Measurements from ENCODE around the gene NMRAL1.

NMRAL1 gene

DNA sequence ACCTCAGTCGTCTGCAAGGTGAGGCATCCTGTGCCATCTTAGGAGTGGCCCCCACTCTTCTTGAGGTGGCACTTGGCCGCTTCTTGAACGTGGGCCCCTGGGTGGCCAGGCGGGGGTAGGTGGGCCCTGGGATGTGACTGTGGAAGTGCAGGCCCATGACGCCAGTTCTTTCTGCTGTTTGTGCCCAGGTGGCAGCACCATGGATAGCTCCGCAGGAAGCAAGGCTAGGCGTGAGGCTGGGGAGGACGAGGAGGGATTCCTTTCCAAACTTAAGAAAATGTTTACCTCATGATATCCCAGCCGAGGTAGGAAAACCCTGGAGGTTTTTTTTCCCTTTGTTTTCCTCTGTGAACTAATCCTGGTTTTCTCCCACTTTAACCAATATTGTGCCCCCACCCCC, 19.8 kb downstream of the NMRAL1 start:
- Histone ChIP-seq H3K27ac (no peak overlapping the region), H3K4me3 (ENCODE audit: low read depth, low read length) (no peak overlapping the region), H3K36me3 (peaks cover 74% of the 10 kb centered on the region), H3K27me3 (ENCODE audit: insufficient read depth, low read depth, severe bottlenecking) (no peaks in the 10 kb centered on the region), H3K9me3 (ENCODE audit: severe bottlenecking) (no peaks in the 10 kb centered on the region)
- DNase-seq, result no peak
- TF ChIP-seq, protein P1, sequence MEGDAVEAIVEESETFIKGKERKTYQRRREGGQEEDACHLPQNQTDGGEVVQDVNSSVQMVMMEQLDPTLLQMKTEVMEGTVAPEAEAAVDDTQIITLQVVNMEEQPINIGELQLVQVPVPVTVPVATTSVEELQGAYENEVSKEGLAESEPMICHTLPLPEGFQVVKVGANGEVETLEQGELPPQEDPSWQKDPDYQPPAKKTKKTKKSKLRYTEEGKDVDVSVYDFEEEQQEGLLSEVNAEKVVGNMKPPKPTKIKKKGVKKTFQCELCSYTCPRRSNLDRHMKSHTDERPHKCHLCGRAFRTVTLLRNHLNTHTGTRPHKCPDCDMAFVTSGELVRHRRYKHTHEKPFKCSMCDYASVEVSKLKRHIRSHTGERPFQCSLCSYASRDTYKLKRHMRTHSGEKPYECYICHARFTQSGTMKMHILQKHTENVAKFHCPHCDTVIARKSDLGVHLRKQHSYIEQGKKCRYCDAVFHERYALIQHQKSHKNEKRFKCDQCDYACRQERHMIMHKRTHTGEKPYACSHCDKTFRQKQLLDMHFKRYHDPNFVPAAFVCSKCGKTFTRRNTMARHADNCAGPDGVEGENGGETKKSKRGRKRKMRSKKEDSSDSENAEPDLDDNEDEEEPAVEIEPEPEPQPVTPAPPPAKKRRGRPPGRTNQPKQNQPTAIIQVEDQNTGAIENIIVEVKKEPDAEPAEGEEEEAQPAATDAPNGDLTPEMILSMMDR (IDR thresholded peaks at IDR 0.05; ENCODE audit: low read depth, low read length), result no peak

DNA sequence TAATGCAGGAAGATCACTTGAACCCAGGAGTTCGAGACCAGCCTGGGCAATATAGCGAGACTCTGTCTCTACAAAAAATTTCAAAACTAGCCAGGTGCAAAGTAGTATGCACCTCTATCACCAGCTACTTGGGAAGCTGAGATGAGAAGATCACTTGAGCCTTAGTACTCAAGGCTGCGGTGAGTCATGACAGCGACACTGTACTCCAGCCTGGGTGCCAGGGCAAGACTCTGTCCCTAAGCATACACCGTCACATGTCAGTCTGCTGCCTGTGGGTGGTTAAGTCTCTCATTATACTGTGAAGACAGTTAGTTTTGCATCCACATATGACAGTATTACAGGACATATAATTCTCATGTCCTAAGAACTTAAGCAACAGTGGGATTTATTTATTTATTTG, 21.8 kb downstream of the NMRAL1 start:
- H3K27me3 ChIP-seq (ENCODE audit: insufficient read depth, low read depth, severe bottlenecking), result no peaks in the 10 kb centered on the region

DNA sequence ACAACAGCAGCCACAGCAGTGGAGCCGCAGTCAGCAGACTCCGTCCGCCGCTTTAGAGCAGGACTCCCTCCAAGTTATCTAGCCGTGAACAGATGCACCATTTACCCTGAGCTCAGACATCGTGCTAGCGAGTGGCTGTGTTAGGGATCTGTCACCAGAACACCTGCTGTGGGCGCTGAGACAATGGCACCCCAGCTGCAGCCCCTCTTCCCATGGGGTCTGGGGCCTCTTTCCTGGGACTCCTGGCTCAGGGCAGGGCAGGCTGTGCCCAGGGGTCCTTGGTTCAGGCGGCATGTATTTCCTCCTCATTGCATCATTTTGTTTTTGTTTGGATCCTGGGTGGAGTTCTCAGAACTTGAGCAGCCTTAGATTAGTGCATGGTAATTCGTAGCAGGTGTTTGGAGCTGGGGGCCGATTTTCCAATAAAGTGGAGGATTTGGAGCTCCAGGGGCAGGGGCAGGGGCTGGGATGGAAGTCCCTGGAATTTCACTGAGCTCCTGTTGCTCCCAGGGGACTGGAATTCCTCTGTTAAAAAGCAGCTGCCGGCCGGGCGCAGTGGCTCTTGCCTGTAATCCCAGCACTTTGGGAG, 23.4 kb downstream of the NMRAL1 start:
- peaks cover 84% of the 10 kb centered on the region for H3K36me3 ChIP-seq
- no peak overlapping the region for H3K4me3 ChIP-seq (ENCODE audit: low read depth, low read length)
- DNase-seq, result no peak
- H3K27ac ChIP-seq, result peak overlapping the region; percentile 65
- H3K27me3 ChIP-seq (ENCODE audit: insufficient read depth, low read depth, severe bottlenecking), result no peaks in the 10 kb centered on the region
- H3K9me3 ChIP-seq (ENCODE audit: severe bottlenecking), result no peaks in the 10 kb centered on the region
- TF ChIP-seq, protein P1 (IDR thresholded peaks at IDR 0.05; ENCODE audit: low read depth, low read length), result no peak

More for the DNA sequence above, 21.8 kb downstream of the NMRAL1 start:
- Histone ChIP-seq H3K9me3 (ENCODE audit: severe bottlenecking) (no peaks in the 10 kb centered on the region), H3K4me3 (ENCODE audit: low read depth, low read length) (no peak overlapping the region), H3K27ac (no peak overlapping the region), H3K36me3 (peaks cover 83% of the 10 kb centered on the region)
- TF ChIP-seq, protein P1 (IDR thresholded peaks at IDR 0.05; ENCODE audit: low read depth, low read length), result no peak
- DNase-seq, result no peak

DNA sequence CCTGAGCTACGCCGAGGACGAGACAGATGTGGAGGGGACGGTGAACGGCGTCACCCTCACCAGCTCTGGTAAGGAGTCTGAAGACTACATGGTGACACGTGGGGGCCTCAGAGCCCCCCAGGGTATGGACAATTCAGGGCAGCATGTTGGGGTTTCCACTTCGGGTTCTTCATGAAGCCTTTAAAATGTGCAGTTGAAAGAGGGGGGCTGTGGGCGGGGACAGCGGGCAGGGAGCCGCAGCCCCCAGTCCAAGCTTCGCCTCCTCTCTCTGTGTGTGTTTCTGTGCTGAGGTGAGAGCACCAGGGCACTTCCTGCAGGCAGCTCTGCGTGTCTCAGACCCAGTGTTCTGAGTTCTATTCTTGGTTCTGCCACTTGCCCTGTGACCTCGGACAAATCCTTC, 24.0 kb downstream of the NMRAL1 start:
- Histone ChIP-seq H3K36me3 (peaks cover 84% of the 10 kb centered on the region), H3K9me3 (ENCODE audit: severe bottlenecking) (no peaks in the 10 kb centered on the region)
- TF ChIP-seq, protein P1 (IDR thresholded peaks at IDR 0.05; ENCODE audit: low read depth, low read length), result no peak

DNA sequence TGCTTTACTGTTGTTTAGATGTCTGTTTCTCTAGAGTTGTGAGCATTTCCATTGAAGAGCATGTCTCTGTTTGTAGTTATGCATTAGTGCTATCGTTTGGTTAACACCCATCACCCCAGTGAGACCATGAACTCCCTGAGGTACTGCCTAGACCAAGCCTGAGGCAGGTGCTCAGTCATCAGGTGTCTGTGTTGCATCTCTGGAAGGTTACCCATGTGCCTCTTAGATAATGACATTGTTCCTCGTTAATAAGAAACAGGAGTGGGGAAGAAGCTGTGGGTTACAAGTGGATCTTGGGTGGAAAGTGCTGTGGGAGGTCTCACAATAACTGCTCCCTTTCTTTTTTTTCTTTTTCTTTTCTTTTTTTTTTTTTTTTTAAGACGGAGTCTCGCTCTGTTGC, 30.4 kb downstream of the NMRAL1 start:
- Histone ChIP-seq H3K36me3 (peaks cover 88% of the 10 kb centered on the region), H3K4me3 (ENCODE audit: low read depth, low read length) (no peak overlapping the region), H3K27me3 (ENCODE audit: insufficient read depth, low read depth, severe bottlenecking) (no peaks in the 10 kb centered on the region), H3K27ac (no peak overlapping the region), H3K9me3 (ENCODE audit: severe bottlenecking) (no peaks in the 10 kb centered on the region)
- no peak for DNase-seq
- TF ChIP-seq, protein P1 (IDR thresholded peaks at IDR 0.05; ENCODE audit: low read depth, low read length), result no peak

More for the DNA sequence above, 24.0 kb downstream of the NMRAL1 start:
- no peak for DNase-seq
- H3K4me3 ChIP-seq (ENCODE audit: low read depth, low read length), result no peak overlapping the region
- peak overlapping the region; percentile 65 for H3K27ac ChIP-seq
- H3K27me3 ChIP-seq (ENCODE audit: insufficient read depth, low read depth, severe bottlenecking), result no peaks in the 10 kb centered on the region

DNA sequence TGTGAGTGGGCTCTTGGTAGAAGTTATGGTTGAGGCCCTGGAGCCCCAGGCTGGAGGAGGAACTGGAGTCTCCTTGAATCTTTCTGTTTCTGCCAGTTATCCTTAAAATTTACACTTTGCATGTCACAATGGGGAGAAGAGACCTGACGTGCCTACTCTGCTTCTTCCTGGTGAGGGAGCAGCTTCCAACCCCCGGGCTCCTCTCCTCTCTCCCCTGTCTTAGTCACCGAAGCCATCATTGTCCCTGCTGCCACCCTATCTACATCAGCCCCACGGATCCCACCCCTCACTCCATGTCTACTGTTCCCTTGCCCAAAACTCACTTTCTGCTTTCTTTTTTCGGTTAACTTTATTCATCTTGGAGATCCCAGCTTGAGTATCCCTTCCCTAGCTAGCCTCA, 31.2 kb downstream of the NMRAL1 start:
- Histone ChIP-seq H3K36me3 (peaks cover 86% of the 10 kb centered on the region), H3K27ac (no peak overlapping the region)
- TF ChIP-seq, protein P1 (IDR thresholded peaks at IDR 0.05; ENCODE audit: low read depth, low read length), result no peak

More for the DNA sequence above, 31.2 kb downstream of the NMRAL1 start:
- no peaks in the 10 kb centered on the region for H3K9me3 ChIP-seq (ENCODE audit: severe bottlenecking)
- no peaks in the 10 kb centered on the region for H3K27me3 ChIP-seq (ENCODE audit: insufficient read depth, low read depth, severe bottlenecking)
- no peak overlapping the region for H3K4me3 ChIP-seq (ENCODE audit: low read depth, low read length)
- no peak for DNase-seq

Data from WERI-Rb-1 (cell line).